Endothelial cell of hepatic sinusoid (primary cell): ENCODE results near the gene EMD.

Experiments
- in situ Hi-C: cut with HindIII; loops from 2 replicates; pipeline ENCODE4 v1.10.0; 2017; ENCODE audit warnings: low sequenced_read_pairs

Gene EMD

DNA sequence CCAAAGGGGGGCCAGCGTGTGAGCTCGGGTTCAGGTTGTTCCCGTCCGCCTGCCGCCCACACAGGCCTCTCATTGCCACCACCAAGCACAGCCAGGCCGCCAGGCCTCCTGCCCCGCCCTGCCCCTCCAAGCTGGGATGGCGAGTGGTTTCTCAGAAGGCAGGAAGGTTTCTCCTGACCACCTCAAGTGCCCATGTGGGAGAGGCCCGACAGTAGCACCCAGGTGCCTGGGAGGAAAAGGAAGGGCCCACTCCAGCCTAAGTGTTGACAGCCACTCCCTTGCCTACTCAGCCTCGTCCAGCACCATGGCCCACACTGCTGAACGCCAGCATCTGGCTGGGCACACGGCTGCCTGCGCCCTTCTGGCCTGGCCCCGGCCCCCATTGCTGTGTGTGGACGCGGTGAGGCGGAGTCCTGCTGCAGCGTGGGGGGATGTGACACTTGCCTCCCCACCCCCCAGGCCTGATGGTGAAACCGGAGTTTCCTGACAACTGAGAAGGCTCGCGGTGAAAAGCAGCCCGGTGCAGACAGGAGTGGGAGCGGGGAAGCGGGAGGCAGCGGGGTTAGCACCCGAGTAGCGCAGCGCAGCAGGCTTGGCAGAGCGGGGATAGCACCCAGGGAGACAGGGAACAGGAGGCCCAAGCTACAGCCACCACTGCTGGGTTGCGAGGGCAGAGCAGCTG is 23.9 kb upstream of the EMD start:
- in situ Hi-C loops, result no loop called here

DNA sequence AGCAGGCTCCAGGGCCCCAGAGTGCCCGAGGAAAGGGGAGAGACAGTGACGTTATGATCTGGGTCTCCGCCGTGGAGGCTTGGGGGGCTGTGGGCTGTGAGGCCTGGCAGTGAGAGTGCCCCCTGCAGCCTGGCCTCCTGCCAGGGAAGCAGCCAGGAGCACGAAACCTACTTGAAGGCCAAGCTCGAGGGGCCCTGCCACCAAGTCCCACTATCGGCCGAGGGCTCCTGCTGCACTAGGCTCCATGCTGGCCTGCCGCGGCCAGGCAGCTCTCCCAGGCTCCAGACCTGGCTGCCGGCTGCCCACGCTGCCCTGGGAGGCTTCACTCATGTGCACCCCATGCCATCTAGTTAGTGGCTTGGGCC is 23.3 kb upstream of the EMD start:
- in situ Hi-C loops, result no loop called here

DNA sequence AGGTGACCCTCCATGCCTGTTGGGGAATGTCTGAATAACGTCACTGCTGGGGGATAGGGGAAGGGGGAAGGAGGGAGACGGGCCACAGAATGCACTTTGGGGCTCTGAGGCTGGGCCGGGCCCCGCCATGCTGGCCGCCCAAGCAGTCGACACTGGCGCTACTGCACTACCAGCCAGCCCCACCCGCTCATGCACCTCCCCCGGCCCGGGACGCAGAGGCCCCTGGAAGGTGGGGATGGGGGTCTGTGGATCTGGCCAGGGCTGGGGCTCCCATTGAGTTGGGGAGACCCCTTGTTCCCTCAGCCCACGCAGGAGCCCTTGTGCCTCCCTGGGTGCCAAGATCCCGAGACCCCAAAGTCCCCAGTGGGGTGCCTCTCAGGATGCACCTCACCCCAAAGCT is 22.5 kb upstream of the EMD start:
- in situ Hi-C loops, result no loop called here

DNA sequence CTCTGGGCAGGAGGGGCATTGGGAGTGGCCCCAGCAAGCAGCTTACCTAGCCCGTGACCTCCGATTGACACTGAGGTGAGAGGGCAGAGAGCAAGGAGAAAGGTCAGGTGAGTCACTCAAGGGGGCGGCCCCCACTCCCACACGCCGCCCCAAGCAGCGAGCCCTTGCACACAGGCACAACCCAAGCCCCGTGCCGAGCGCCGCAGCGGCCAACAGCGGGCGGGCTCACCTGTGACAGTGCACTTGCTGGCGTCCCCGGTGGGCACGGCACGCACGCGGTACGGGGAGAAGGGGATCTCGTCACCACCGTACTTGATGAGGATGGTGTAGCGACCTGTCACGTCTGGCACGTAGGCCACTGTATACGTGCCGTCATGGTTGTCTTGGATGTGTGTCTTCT is 21.9 kb upstream of the EMD start:
- in situ Hi-C loops, result no loop called here

DNA sequence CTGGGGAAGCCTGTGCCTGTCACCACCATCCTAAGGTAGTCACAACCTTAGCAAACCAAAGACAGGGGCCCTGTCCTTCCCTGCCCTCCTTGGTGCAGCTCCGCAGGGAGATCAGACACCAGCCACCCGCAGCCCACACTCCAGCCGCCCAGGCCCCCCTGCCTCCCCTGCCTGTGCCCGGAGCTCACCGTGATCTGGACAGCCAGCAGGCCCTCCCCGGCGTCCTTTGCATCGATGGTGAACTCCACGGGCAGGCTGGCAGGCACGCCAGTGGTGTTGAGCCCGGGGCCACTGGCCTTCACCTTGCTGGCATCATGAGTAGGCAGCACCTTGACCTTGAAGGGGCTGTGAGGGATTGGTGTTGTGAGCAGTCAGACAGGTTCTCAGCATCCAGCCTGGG is 21.1 kb upstream of the EMD start:
- in situ Hi-C loops, result no loop called here

DNA sequence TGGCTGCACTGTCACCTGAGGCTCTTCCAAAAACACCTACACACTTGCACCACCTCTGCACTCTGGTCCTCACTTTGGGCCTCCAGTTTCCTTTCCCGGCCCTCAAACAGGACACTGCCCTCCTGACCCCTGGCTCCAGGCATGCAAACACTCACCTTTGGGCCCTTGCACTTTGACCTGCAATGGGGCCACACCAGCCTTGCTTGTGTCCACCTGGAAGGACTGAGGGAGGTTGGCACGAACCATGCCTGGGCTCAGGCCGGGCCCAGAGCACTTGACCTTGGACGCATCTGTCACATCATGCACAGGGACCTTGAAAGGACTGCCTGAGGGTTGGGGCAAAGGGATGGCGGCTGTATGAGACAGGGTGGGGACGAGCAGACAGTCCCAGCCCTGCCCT is 20.3 kb upstream of the EMD start:
- in situ Hi-C loops, result no loop called here

DNA sequence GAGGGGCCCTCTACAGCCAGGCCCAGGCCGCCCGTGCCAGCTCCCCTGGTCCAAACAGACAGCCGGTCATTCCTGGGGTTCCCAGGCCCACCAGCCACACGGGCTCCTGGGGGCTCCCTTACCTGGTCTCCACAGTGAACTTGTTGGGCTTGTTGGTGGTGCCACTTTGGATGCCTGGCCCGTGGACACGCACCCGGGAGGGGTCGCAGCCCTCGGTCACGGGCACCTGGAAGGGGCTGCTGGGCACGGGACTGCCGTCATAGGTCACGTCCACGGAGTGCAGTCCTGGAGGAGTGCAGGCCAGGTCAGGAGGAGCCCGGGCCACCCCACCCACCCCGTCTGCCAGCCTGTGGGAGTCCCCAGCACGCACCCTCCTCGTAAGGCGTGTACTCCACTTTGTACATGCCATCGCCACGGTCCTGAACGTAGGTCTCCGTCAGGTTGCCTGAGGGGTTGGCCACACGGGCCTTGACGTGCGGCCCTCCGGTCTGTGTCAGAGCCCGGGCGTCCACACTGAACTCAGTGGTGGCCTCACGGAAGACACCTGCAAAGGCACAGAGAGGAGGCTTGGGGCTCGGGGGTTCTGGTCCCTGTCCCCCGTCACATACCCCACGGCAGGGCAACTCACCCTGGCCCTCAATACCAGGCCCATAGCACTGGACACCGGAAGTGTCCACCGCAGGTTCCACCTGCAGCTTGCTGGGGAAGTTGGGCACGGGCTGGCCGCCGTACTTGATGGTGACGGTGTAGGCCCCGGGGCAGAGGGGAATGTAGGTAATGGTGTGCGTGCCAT is 19.5 kb upstream of the EMD start:
- in situ Hi-C loops, result no loop called here

DNA sequence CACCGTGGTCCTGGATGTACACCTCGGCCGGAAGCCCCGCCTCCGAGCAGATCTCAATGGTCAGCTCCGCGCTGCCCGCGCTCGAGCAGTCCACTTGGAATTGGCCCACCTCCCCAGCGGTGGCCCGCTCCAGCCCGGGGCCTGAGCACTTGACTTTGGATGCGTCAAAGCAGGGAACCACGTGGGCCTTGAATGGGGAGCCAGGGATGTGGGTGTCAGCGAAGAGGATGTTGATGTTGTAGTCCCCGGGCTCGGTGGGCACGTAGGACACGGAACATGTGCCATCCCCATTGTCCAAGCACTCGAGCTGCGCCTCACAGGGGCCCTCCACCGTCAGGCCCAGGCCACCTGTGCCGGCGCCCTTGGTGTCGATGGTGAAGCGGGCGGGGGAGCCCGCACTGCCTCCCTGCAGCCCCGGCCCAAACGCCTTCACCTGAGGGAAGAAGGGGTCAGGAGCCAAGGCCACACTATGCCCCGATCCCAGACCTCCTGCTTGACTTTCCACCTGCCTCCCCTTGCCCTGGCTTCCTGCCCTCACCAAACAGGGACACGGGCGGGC is 18.9 kb upstream of the EMD start:
- in situ Hi-C loops, result no loop called here

DNA sequence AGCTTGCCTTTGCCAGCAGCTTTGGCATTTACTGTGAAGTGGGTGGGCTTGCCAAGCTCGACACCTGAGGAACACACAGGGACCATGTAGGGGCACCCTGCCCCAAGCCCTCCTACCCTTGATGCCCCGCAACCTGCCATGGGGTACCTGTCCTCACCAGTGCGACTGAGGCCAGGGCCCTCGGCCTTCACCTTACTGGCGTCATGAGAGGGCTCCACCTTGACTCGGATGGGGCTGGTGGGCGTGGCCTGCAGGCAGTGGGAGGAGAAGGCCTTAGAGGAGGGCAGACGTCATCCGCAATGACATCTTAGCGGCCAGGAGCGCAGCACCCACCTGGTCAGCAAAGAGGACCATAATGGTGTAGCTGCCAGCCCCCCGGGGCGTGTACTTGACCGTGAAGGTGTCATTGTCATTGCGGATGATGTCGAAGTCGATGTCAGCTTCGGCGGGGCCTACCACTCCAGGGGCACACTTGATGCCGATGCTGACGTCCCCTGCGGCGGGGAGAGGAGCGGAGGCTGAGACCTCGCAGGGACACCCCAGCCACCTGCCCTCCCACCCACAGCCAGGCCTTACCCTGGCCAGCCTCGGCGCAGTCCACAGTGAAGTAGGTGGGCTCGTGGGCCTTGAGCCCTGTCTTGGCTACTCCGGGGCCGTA is 16.9 kb upstream of the EMD start:
- in situ Hi-C loops, result no loop called here

DNA sequence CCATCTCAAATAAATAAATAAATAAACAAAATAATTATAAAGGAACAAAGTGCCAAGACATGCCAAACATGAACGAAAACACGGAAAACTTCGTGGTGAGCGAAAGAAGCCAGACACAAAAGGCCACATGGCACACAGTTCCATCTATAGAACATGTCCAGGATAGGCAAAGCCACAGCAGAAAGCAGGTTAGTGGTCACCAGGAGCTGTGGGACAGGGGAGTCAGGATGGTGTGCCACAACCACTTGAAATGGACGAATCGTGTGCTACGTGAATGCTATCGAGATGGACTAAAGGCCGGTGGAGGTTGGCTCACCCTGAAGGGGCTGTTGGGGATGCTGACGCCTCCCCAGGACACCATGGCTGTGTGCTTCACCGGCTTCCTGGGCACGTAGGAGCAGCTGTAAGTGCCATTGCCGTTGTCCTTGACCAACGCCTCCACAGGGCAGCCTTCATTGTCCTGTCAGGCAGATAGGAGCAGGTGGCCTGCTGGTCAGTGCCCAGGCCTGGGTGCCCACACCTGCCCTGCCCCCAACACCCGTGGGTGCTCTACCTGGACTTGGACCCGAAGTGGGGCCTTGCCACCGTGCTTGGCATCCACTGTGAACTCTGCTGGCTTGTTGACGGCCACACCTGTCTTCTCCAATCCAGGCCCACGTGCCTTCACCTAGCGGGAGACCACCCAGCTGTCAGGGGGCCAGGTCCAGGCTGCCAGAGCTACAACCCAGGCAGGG is 15.2 kb upstream of the EMD start:
- in situ Hi-C loops, result no loop called here

DNA sequence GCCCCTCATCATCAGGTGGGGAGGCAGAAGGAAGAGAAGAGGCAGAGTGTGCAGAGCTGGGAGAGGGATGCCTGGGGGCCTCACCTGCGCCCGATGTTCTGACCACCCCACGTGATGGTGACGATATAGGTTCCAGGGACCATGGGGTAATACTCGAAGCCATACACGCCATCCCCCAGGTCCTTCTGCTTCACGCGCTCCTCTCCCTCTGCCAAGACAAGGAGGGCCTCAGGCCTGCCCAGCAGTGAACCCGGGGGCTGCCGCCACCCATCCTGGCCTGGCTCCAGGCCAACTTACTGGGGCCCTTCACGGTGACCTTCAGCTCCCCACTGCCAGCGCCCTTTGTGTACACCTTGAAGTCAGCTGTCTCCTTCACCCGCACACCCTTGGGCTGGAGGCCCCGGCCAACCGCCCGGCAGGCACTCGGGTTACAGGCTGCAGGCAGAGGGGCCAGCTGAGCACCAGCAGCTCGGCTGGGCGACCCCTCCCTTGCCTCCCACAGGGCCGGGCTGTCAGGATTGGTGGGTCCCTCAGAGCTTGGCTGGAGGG is 14.0 kb upstream of the EMD start:
- in situ Hi-C loops, result no loop called here

DNA sequence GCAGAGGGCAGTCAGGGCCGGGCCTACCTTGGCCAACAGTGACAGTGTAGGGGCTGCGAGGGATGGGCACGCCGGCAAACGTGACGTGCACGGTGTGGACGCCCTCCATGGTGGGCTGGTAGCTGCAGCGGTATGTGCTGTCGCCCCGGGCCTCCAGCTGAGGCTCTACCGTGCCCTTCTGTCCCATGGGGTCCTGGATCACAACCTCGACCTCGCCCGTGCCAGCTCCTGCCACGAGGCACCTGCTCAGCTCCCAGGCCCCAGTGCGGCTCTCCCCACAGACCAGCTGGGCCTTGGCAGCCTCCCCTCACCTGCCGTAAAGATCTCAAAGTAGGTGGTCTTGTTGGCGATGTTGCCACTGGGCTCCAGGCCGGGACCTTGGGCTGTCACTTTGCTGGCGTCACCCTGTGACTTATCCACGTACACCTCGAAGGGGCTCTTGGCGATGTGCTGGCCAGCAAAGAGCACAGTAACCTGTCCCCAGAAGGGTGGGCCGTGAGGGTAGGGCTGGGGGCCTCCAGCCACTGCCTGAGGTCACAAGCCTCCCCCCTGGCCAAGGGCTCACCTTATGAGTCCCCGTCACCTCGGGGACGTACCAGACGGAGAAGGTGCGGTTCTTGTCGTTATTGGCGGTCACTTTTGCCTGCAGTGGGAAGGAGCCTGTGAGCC is 13.0 kb upstream of the EMD start:
- in situ Hi-C loops, result no loop called here

DNA sequence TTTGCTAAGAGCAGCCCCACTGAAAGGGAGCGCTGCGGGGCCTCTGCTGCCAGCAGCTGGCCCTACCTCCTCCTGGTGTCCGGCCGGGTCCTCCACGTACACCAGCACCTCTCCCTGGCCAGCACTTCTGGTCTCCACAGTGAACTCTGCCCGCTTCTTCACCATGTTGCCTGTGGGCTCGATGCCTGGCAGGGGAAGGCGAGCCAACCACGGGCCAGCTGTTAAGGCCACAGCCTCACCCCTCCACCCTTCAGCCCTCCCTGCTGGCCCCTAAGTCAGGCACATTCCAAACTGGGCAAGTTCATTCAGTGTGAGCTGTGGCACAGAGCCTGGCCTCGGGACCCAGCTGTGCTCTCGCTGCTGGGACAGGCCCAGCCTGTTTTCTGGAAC is 12.4 kb upstream of the EMD start:
- in situ Hi-C loops, result no loop called here

DNA sequence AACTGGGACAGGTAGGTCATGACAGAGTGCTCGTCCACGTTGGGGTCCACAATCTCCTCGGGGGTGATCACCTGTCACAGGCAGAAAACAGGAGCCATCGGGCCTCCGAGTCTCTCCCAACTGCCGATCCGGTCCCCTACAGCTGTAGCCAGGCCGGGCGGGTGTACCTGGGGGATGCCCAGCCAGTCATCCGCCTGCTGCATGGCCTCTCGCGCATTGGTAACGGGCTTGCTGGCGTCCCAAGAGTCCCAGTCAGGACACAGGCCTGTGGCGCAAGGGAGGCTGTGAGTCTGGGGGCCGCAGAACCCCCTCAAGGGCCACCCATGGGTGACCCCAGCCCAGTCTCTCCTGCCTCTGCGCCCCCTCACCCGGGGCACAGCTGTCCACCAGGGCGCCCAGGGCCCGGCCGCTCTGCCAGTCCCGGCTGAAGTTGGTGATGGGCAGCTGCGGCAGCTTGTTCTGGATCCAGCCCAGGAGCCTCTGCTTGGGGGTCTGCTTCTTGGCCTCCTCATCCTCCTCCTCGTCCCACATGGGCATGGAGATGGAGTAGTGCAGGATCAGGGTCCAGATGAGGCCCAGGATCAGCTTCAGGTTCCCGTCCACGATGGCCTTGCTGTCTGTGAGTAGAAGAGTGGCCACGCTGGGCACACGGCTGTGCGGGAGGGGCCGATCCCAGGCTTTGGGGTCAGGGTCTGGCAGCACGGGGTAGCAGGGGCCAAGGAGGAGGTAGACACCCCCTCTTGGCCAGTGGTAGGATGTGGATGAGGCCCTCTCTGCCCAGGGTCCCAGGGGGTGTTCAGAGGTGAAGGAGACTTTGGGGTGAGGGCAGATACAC is 11.4 kb upstream of the EMD start:
- in situ Hi-C loops, result no loop called here

DNA sequence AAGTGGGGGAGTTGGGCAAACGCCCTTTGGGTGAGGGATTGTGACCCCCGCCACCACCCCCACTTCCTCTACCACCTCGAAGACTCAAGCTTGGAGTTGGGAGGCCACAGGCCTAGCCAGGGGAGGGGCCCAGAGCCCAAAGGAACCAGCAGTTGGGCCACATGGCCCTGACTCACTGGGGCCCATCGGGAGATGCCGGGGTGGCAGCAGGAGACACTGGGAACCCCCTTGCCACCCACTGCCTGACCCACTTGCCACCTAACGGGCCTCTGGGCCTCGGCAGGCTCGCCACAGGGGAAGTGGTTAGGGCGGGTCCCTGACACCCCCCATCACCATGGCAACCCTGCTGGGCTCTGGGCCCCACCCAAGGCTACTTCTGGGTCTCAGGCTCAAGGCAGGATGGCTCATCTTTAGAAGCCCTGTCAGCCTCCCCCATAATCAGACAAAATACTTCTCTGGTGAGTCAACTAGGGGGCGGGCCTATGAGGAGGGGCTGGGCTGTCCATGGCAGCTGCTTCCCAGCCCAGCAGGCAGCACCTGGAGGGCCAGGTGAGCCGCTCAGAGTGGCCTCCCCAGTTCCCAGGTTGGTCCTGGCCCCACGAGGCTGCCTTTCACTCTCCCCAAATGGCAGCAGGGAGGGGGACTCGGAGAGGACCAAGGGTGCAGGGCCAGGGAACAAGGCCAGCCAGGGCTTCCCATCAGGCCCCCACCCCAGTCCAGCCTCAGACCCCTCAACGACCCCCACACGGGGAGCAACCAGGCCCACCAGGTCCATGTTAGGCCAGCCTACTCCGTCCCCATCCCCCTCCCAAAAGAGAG is 10.3 kb upstream of the EMD start:
- in situ Hi-C loops, result no loop called here

DNA sequence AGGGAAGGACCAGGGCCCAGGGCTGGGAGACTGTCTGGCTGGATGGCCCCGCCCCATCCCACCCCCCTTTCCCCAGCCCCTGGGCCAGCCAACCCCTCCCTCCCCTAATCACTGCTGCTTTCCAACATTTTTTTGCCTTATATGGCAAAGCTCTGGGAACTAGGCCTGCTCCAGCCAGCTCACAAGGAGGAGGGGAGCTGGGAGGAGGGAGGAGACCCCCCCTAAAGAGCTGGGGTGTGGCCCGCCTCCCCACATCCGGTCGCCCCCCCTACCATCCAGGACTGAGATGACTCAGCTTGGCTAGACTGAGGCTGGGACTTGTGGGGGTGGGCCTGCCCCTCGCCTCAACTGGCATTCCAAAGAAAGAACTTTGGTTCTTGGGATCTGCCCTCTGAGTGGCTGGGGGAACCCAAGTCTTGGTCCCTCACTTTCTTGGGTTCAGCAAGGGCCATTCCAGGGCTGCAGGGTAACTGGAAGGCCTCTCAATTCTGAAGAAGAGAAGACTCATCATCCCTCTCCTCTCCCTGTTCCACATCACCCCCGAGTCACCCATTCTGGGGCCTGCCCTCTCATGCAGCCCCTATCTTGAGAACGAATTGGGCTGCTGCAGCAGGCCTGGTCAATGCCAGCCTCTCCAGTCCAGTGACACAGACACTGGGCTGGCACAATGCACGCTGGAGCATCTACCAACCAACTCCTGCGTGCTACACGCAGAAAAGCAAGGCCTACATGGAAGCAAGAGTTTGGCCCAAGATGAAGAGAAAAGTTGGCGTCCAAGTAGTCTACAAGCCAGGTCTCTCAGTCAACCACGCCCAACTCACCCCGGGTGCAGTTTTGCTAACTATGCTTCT is 9.4 kb upstream of the EMD start:
- in situ Hi-C loops, result no loop called here

DNA sequence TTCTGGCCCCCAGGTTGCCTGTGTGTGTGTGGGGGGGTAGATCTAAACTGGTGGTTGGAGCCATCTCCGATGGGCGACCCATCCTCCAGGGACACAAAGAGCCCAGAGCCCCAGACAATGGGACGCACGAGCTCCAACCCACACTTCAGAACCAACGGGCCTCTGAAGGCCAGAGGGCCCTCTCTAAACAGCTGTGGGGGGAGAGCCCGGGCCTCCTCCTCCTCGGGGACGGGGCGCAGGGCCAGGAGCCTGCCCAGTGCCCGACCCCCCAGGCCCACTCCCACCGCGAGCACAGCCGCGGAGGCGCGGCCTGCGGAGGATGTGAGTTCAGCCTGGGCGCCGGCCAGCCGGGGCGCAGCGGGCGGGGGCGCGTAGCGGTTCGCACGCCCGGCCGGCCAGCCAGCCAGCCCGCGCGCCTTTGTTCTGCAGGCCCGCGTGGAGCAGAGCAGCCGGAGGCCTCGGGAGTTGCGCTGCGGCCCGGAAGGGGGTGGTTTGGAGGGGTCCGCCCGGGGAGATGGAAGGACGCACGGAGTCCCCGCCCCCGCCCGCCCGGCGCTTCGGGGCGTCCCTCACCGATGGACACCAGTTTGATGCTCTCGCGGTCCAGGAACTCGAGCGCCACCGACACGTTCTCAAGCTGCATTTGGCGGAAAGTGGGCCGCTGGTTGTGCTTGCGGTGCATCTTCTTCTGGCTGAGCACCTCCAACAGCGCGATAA is 8.6 kb upstream of the EMD start:
- in situ Hi-C loops, result no loop called here
